Measurements from ENCODE around the gene FGF22. TPM values are rescaled to one million over a fixed set of nuclear protein-coding genes. Genes with fewer than 3 reads are reported as not detected.

FGF22 gene
- total and polyA plus RNA-seq, 2 of the 13 experiments (the other 11 are each of a cell fraction or from before 2014, with no cell fraction given), result 0.24 TPM; not detected in 1

GRCh38 chr19:664913-665443 is 25.3 kb downstream of the FGF22 start (continued):
- TF ChIP-seq FIP1L1 (IDR thresholded peaks at IDR 0.05; ENCODE audit: borderline replicate concordance, insufficient read depth, low read depth, low read length), result no peak
- peak; percentile 69 for TF ChIP-seq AGO1 (IDR thresholded peaks at IDR 0.05; ENCODE audit: low read depth, low read length, poor library complexity, severe bottlenecking)
- no peak for TF ChIP-seq ZNF513 (CRISPR knock-in tag; conservative IDR thresholded peaks at IDR 0.05)
- TF ChIP-seq ZNF709 (CRISPR knock-in tag; IDR thresholded peaks at IDR 0.05), result no peak; the same call in 1 of the 2 replicates
- TF ChIP-seq ZNF792 (CRISPR knock-in tag; IDR thresholded peaks at IDR 0.05), result peak; percentile 62; the same call in 1 of the 2 replicates
- TF ChIP-seq STAG1 (CRISPR knock-in tag; IDR thresholded peaks at IDR 0.05), result peak; percentile 99
- TF ChIP-seq THAP11 (CRISPR knock-in tag; IDR thresholded peaks at IDR 0.05), result peak; percentile 48; the same call in 1 of the 2 replicates
- peak; percentile 38; the same call in 1 of the 2 replicates for TF ChIP-seq PHF21A (CRISPR knock-in tag; IDR thresholded peaks at IDR 0.05)
- no peak for TF ChIP-seq TAF15 (IDR thresholded peaks at IDR 0.05; ENCODE audit: low read depth, low read length, poor library complexity, severe bottlenecking)
- no peak for TF ChIP-seq SRF (IDR thresholded peaks at IDR 0.05; ENCODE audit: low read depth, low read length)
- TF ChIP-seq MBD4 (IDR thresholded peaks at IDR 0.05; ENCODE audit: borderline replicate concordance, low read length), result no peak
- no peak for TF ChIP-seq FOXP1 (IDR thresholded peaks at IDR 0.05)
- TF ChIP-seq FOXP1 (CRISPR knock-in tag; IDR thresholded peaks at IDR 0.05), result no peak
- TF ChIP-seq, protein P1, sequence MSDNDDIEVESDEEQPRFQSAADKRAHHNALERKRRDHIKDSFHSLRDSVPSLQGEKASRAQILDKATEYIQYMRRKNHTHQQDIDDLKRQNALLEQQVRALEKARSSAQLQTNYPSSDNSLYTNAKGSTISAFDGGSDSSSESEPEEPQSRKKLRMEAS (IDR thresholded peaks at IDR 0.05), result peak; percentile 95
- no peak for TF ChIP-seq PRPF4 (IDR thresholded peaks at IDR 0.05; ENCODE audit: low read depth, low read length, poor library complexity, severe bottlenecking)
- TF ChIP-seq ATAD3A (CRISPR knock-in tag; IDR thresholded peaks at IDR 0.05), result no peak
- 0 out of 2 replicates have a peak, but pooled peaks have one; percentile 12 for TF ChIP-seq ARID3A (IDR thresholded peaks at IDR 0.05; ENCODE audit: low read depth, low read length)
- no peak for TF ChIP-seq ZBTB10 (CRISPR knock-in tag; IDR thresholded peaks at IDR 0.05; ENCODE audit: borderline replicate concordance)
- TF ChIP-seq ZNF644 (CRISPR knock-in tag; IDR thresholded peaks at IDR 0.05; ENCODE audit: low read depth), result no peak
- TF ChIP-seq PBX3 (CRISPR knock-in tag; IDR thresholded peaks at IDR 0.05; ENCODE audit: borderline replicate concordance), result no peak
- TF ChIP-seq NFRKB (IDR thresholded peaks at IDR 0.05), result no peak
- no peak for TF ChIP-seq ZNF674 (CRISPR knock-in tag; IDR thresholded peaks at IDR 0.05; ENCODE audit: low read depth)
